ENCODE measurements around the gene GRWD1.

DNA sequence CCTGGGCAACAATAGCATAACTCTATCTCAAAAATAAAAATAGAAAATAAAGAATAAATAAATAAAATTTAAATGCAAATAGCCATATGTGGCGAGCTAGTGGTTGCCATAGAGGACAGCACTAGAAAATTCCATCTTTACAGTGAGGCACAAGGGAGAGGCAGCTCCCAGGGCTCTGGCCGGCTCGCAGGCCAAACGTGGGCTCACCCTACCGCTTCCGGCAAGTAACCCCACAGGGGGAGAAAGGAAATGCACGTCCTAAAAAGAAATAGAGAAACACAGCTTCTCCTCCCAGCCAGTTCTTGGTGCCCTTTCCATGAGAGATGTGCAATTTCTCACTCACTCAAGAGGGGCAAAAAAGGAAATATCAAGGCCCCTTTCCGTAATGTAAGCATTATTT is 12.4 kb upstream of the GRWD1 start:
- TF ChIP-seq, protein P1, sequence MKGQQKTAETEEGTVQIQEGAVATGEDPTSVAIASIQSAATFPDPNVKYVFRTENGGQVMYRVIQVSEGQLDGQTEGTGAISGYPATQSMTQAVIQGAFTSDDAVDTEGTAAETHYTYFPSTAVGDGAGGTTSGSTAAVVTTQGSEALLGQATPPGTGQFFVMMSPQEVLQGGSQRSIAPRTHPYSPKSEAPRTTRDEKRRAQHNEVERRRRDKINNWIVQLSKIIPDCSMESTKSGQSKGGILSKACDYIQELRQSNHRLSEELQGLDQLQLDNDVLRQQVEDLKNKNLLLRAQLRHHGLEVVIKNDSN (IDR thresholded peaks at IDR 0.05) = no peak
- no peak for TF ChIP-seq RAD21 (IDR thresholded peaks at IDR 0.05; ENCODE audit: low read depth)
- TF ChIP-seq EP300 (IDR thresholded peaks at IDR 0.05; ENCODE audit: borderline replicate concordance) = no peak

All from Ishikawa (cell line).